Colonic mucosa (tissue), 4 donors: ENCODE measurements around the gene MYLK. TPM values are rescaled to one million over a fixed set of nuclear protein-coding genes. Genes with fewer than 3 reads are reported as not detected.

ENCODE experiments used
- DNase-seq: peaks from one replicate; pipeline ENCODE4 v3.0.0-alpha.2; 2020
- H3K27ac ChIP-seq: fragments of 200-600 bp; one replicate; pipeline ENCODE4 v1.8.0; 2021
- H3K27me3 ChIP-seq: fragments of 200-600 bp; one replicate; pipeline ENCODE4 v1.8.0; 2021
- H3K36me3 ChIP-seq: fragments of 200-600 bp; one replicate; pipeline ENCODE4 v1.8.0; 2021
- H3K4me1 ChIP-seq: fragments of 200-600 bp; one replicate; pipeline ENCODE4 v1.8.0; 2021; ENCODE audit warnings: mild to moderate bottlenecking
- H3K4me3 ChIP-seq: fragments of 200-600 bp; one replicate; pipeline ENCODE4 v1.8.0; 2021
- H3K9ac ChIP-seq, 2 donors: one replicate each; pipeline ENCODE4 v1.7.0; 2013; ENCODE audit warnings: control low read depth in 2 of 2, low read depth in 2 of 2, low read length in 2 of 2
- H3K9me3 ChIP-seq: fragments of 200-600 bp; one replicate; pipeline ENCODE4 v1.8.0; 2021
- intact Hi-C: fragments of 100-400 bp; cut with DNase I; formaldehyde crosslinking; loops from one replicate; pipeline ENCODE4 v1.14.1; 2022
- total RNA-seq, 2 donors: library from RNA; stranded (reverse); fragmentation: NEBNext Ultra II Directional in 1 of 2; extraction: Animal tissue kit (Norgen Biotek cat#: 25700) in 1 of 2; gene quantifications; one replicate each; pipeline ENCODE4 v1.2.1, GENCODE V29; 2021
- TF ChIP-seq, protein P1 (sequence below): fragments of 200-600 bp; IDR thresholded peaks from one replicate; pipeline ENCODE4 v1.8.0; 2022; ENCODE audit warnings: antibody characterized with exemption, mild to moderate bottlenecking
- donor health status: healthy.
- donor health status: DM: no; HTN: no; CAD: no.
- donor health status: DM: no; HTN: no; CAD: no.

MYLK gene
- total RNA-seq, 2 donors from 2014 or later, result 58.8 to 267 TPM

DNA sequence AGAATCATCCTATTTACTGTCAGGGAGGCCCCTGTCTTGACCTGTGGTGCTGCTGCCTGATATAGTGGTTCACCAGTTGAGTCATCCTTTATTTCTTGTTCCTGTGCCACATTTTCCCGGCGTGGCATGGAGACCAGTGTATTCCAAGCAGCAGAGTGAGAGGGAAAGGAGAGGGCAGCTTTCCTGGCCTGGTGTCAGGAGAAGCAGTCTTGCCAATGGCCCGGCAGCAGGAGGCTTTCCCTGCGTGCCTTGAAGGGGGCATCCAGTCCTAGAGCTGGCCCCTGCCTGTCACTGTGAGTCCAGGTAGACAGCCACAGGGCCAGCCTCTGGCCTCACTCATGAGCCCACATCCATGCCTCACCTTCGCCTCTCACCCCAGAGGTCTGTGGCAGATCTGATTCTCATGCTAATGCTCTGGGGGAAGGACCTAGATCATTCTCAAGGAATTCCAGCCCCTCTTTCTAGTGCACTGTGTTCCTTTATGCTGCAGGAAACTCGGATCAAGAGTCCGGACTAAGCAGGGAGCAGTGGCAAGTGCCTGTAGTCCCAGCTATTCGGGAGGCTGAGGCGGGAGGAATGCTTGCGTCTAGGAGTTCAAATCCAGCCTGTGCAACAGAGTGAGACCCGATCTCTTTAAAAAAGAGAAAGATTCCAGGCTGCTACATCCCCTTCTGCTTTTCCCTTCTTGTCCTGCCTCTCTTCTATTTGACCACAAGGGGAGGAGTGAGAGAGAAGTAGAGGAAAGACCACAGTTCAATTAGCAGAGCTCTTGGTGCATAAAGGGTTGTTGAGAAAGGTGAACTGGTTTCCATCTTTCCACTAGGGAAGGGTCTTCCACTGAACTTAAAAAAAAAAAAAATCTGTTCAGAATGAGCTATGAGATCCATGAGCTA lies 232.4 kb downstream of the MYLK start:
- Histone ChIP-seq H3K4me1 (no peaks in the 10 kb centered on the region), H3K9me3 (no peaks in the 10 kb centered on the region), H3K4me3 (no peak overlapping the region), H3K36me3 (no peaks in the 10 kb centered on the region), H3K9ac (no peak overlapping the region), H3K27ac (no peak overlapping the region), H3K27me3 (no peaks in the 10 kb centered on the region)
- TF ChIP-seq, protein P1, sequence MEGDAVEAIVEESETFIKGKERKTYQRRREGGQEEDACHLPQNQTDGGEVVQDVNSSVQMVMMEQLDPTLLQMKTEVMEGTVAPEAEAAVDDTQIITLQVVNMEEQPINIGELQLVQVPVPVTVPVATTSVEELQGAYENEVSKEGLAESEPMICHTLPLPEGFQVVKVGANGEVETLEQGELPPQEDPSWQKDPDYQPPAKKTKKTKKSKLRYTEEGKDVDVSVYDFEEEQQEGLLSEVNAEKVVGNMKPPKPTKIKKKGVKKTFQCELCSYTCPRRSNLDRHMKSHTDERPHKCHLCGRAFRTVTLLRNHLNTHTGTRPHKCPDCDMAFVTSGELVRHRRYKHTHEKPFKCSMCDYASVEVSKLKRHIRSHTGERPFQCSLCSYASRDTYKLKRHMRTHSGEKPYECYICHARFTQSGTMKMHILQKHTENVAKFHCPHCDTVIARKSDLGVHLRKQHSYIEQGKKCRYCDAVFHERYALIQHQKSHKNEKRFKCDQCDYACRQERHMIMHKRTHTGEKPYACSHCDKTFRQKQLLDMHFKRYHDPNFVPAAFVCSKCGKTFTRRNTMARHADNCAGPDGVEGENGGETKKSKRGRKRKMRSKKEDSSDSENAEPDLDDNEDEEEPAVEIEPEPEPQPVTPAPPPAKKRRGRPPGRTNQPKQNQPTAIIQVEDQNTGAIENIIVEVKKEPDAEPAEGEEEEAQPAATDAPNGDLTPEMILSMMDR, result no peak
- no peak for DNase-seq
- intact Hi-C loops, result loop anchor here (5.0 kb wide), 2 partner anchors 46 to 71 kb away; no protein-coding TSS in a partner anchor

DNA sequence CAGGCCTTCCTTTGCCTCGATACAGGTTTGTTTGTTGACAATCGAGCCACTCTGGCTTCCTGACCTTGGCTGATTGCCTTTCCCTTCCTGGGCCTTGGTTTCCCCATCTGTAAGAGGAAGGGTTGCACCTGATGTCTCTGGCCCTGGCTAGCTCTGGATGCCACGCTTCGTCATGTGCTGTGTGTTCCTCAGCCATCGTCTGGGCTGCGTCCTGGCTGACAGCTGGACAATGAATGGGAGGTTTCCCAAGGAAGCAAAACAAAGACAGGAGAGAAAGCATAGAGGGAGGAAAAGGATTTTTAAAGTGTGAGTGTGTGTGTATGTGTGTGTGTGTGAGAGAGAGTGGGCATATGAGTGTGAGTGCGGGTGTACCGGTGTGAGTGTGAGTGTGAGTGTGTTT lies 234.0 kb downstream of the MYLK start:
- Histone ChIP-seq H3K27ac (no peak overlapping the region), H3K9me3 (no peaks in the 10 kb centered on the region), H3K4me1 (no peaks in the 10 kb centered on the region), H3K9ac (no peak overlapping the region), H3K27me3 (no peaks in the 10 kb centered on the region), H3K36me3 (no peaks in the 10 kb centered on the region), H3K4me3 (no peak overlapping the region)
- TF ChIP-seq, protein P1, result no peak
- no peak for DNase-seq
- intact Hi-C loops, result loop anchor here (5.0 kb wide), 2 partner anchors 47 to 72 kb away; no protein-coding TSS in a partner anchor

DNA sequence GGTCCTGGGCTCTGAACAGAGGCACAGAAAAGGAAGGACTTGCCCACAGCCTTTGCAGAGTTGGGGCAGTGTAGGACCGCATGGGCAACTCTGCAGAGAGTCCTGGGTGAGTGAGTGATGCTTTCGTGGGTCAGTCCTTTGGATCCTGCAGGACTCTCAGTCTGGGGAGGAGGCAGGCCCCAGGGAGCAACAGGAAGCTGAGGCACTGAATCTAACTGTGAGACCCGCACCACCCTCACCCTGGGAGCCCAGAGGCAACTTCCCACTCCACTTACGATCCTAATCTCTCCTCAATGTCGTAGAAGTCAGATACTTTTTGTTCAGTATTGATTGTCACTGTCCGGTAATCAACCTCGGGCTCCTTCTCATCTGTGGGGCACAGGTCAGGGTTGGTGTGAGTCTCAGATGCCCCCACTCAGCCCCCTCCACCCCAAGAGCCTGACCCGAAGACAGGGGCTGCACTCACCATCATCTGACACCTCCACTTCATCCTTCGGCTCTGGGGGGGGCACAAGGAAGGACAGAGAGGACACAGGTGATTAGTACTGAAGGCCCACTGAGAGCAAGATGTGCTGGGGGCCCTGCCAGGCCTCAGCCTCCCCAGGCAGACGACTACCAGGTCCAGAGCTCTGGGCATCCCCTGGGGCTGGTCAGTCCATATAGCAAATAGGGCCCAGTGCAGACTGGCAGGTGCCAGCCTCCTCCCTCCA lies 235.3 kb downstream of the MYLK start:
- DNase-seq, result no peak
- Histone ChIP-seq H3K4me3 (no peak overlapping the region), H3K27me3 (no peaks in the 10 kb centered on the region), H3K9ac (no peak overlapping the region), H3K27ac (no peak overlapping the region), H3K36me3 (no peaks in the 10 kb centered on the region), H3K4me1 (no peaks in the 10 kb centered on the region), H3K9me3 (no peaks in the 10 kb centered on the region)
- intact Hi-C loops, result no loop called here
- TF ChIP-seq, protein P1, result no peak

DNA sequence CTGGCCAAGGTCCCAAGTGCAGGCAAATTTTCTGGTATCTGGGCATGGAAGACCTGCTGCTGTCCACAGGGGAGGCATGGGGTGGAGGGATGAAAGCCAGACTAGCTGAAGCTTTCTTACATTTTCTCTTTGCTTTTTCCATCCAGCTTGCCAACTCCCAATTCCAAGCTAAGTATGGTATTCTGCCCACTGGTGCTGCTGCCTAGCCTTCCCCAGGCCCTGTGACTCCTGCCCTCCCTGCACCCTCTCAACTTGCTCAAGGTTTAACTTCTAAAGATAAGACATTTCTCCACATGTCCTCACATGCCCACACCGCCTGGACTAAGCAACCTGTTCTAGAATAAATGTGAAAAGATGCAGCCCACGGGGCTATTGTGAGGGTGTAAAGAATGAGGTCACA lies 239.8 kb downstream of the MYLK start:
- Histone ChIP-seq H3K27ac (no peak overlapping the region), H3K9me3 (no peaks in the 10 kb centered on the region), H3K4me3 (no peak overlapping the region), H3K27me3 (no peaks in the 10 kb centered on the region), H3K36me3 (no peaks in the 10 kb centered on the region), H3K4me1 (no peaks in the 10 kb centered on the region), H3K9ac (no peak overlapping the region)
- TF ChIP-seq, protein P1, result no peak
- DNase-seq, result no peak
- intact Hi-C loops, result no loop called here

DNA sequence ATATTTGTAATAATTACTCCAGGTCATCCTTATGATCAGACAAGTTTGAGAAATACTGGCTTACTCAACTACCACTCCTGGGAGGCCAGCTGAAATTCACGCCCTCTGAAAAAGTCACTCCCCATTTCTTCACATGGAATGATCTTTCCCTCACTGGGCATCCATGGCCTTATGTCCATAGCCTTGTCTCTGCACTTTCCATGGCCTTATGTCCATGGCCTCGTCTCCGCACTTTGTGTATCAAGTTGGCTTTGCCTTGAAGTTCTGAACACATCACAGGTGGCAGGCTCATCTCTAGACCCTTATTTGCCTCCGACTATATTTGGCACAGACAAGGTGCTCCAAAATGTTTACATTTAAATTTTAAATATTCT lies 241.2 kb downstream of the MYLK start:
- Histone ChIP-seq H3K27ac (no peak overlapping the region), H3K4me1 (no peaks in the 10 kb centered on the region), H3K9me3 (no peaks in the 10 kb centered on the region), H3K4me3 (no peak overlapping the region), H3K27me3 (no peaks in the 10 kb centered on the region), H3K36me3 (no peaks in the 10 kb centered on the region), H3K9ac (no peak overlapping the region)
- no peak for DNase-seq
- intact Hi-C loops, result no loop called here
- TF ChIP-seq, protein P1, result no peak
